SIG-M5 (cell line): Measurements from ENCODE around the gene GRPEL1.

ENCODE experiments used
- DNase-seq: peaks from one replicate; lab custom pipeline; 2025; lab: John Stamatoyannopoulos, UW

The GRPEL1 gene

DNA sequence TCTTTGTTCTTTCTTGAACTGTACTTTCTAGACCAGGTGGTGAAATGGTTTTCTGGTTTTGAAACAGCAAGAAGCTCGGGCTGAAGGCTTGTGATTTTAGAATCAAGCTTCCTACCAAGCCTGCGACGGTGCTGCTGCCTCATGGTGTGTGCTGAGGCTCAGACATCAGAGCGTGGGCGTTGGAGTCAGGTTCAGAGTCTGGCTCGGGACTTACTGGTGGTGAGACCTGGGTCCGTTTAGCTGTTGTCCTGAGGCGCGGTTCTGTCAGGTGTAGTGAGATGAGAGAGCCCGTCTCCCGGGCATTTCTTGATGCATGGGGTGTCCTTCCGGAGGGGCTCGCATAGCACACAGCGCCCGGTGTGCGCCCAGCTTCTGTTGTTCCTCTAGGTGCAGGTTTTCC lies 44.4 kb downstream of the GRPEL1 start:
- DNase-seq: no peak

DNA sequence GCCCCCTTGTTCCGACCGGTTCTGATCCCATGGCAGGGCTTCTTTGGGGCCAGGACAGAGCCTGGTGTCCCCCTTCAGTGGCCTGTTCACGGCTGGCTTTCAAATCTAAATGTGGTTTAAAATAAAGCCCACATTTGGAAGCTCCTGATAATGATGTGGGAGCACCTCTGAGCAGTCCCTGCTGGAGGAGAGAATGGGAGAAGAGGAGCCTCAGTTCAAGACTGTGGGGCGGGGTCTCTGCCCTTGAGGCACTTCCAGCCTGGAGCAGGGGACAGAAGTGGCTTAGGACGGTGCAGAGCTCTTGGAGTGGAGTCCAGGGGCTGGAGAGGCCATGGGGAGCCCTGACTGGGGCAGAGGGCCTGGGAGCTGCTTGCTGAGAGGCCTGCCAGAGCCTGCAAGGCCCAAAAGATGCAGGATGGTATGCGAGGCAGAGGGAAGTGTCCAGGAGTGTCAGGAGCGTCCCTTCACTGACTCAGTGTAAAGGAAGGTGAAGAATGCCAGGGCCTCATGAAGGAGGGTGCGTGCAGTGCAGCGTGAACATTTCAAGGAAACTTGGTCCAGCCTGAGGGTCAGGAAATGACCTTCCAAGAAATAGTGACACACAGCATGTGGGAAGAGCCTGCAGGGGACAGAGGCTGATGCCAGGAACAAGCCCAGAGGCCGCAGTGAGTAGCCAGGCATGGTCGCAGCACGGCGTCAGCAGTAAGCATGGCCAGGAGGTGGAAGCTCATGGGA lies 45.8 kb downstream of the GRPEL1 start:
- DNase-seq: no peak

DNA sequence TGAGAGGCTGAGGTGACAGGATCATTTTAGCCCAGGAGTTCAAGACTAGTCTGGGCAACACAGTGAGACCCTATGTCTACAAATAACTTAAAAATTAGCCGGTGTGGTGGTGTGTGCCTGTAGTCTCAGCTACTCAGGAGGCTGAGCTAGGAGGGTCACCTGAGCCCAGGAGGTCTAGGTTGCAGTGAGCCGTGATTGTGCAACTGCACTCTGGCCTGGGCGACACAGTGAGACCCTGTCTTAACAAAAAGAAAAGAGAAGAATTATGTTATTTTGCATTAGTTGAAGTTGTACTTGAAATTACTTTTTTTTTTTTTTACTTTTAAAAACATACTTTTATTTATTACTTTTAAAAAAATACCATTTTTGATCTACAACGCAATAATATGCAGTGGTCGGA lies 46.5 kb downstream of the GRPEL1 start:
- DNase-seq: no peak

DNA sequence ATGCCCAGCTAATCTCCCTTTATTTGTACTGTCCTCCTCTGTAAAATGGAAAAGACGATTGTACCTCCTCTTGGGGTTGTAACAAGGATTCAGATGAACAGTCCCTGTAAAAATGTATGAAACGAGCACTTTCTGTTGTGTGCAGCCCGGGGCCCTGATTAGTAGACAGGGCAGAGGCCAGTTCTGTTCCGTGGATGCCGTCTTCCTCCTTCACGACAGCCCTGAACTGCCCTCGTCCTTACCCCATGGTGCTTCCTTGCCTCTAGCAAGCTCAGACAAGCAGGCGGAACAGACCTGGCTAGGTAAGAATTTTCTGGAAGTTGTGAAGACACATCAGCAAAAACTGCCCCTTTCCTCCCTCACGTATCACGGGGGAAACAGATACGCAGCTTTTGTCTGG lies 47.0 kb downstream of the GRPEL1 start:
- no peak for DNase-seq

DNA sequence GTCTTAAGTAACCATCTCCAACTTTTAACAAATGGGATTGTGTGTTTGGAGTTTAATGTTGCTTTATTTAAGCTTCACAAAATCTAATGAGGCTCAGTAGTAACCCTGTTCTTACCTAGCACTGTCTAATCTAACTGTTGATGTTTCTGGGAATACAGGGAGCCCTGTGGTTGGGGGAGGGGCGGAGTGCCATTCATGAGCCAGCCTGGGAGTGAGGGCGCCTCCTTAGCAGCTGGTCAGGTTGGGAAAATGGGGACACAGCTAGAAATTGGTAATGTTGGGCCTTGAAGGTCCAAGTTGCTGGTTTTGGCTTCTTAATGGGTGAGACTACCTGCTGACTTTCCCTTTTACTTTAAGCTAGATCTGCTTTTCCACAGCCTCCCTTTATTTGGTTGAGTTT lies 47.6 kb downstream of the GRPEL1 start:
- DNase-seq: no peak

DNA sequence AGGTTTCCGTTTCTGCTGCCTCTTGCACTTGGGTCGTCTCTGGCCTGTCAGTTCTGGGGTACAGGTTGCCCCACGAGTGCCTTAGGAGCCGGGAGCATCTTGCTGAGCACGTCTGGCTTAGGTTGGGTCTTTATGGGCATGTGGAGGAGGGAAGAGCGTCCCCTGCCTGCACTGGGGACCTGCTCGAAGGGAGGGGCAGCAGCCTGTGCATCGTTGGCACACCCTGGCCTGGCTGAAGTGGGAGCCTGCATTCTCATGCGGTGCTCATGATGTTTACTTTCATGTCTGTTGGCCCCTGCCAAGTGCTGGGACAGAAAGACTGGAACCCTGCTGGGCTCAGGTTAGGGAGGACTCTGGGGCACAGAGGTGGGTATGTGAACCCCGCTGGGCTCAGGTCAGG lies 48.5 kb downstream of the GRPEL1 start:
- DNase-seq: no peak

DNA sequence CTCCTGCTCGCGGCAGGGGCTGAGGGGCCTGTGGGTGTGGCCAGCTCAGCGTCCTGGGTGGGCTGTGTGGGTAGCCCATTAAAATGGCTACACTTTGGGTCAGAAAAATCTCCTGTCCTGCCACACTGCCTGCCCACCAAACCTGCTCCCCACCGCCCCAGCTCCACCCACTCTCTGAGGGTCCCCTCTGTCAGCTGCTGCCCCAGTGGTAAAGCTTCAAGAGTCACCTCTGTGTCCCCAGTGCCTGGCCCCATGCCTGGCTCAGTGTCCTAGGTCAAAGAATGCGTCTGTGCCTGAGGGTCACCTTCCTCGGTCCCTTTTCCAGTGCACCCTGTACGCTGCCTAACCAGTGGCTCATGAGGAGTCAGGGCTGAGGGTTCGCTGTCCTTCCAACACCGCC lies 49.6 kb downstream of the GRPEL1 start:
- no peak for DNase-seq

DNA sequence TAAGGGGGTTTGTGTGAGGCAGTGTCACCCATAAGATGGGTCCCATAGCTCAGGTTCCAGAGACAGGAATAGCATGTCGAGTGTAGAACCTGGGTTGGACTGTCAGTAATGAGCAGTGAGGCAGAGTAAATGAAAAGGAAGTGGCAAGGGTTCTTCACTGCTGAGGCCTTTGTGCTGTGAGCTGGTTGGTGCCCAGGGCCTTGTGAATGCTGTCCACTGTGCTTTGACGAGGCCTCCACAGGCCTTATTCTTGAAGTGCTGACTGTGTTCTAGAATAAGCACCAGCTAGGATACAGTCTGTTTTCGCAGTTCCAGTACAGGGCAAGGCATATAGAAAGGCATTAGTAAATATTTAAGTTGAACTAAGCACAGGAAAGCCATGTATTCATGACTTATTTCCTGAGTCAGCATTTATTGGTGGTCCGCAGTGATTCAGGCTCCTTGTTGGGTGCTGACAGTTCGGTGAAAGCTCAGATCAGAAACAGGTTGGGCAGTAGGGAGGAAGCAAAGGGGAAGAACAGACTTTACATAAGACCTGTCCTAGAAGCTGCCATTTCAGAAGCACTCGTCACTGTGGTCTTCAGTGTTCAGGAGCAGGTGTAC lies 50.3 kb downstream of the GRPEL1 start:
- no peak for DNase-seq

DNA sequence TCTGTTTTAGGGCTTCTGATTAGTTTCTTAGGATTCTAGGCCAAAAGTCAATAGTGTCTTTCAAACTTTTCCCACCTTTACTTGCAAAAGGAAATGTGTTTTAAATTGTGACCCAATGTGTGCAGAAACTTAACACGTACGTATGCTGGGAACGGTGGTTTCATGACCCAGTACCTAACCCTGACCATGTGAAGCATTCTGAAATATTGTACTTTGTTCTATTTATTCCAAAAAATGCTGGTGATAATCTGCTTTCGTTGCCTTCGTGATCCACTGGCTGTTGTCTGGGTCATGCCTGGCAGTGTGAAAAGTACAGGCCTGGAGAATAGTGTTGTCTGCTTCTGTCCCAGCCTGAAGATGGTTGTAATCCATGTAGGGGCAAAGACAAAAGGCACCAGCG lies 51.4 kb downstream of the GRPEL1 start:
- no peak for DNase-seq

DNA sequence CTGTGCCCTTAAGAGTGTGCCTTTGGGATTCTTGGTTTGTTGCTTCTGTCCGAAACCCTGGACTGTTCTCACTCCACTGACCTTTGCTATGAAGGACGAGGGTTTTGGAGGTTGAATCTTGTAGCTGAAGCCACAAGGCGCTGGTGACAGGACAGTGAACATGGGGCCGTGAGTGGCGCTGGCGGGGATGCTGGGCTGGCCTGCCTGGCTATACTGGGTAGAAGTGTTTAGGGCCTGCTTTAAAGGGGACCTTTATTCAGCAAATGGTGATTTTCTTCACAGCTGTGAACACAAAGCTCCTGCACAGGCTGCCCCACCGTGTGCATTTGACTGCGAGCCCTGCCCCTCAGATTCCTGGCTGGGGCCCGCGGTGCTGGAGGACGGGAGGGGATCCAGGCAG lies 51.8 kb downstream of the GRPEL1 start:
- DNase-seq: no peak

DNA sequence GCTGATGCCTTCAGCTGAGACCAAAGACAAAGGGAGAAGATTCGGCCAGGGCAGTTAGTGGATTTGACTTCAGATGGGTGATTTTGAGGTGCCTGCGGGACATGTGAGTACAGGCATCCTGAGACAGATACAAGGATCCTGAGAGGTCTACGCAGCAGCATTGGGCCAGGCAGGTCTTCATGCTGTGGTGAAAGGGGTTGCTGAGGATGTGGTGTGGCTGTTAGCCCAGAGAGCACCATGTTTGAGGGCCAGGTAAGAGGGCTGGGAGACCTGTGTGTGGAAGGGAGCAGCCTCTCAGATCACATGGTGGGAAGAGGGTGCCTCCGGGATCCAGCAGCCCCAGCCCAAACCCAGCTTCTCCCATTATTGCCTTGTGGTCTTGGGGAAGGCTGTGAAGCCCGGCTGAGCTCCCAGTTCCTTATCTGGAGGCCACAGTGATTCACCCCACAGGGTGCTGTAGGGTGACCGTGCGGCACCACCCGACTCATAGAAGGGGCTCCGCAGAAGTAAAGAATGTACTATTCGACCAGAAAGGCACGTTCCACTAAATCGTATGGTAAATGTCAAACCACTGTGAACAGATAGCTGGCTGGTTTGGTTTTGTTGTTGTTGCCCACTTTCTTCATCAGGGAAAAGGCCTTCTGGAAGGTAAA lies 52.4 kb downstream of the GRPEL1 start:
- DNase-seq: no peak

DNA sequence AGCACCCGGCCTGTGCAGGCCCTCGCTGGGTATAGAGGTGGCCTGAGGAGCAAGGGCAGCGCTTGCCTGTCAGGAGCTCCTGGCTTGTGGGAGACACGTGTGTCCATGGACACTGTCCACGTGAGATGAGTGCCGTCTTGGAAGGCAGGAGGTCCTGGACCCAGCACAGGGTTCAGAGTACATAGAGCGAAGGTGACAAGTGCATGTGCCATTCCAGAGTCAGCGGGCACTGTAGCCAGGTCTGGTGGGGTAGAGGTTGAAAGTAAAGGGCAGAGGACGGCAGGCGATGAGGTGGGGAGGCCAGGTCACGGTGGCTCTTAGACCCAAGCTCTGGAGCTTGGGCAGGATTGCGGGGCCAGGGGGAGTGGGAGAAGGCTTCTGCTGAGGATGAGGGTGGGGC lies 53.0 kb downstream of the GRPEL1 start:
- no peak for DNase-seq

DNA sequence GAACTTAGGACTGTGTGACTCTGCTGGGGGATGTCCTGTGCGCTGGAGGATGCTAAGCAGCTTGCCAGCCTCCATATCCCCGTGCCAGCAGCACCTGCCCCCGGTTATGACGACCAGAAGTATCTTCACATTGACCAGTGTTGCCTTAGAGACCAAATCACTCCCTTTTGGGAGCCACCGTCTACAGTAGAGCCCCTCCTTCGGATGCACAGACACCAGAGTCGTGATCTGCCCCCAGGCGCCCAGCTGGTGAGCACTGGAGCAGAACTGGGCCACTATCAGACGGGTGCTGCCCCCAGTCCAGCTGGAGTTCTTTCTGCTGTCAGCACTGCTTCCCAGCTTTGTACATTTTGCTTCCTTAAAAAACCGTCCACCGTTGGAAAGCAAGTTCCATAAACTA lies 54.7 kb downstream of the GRPEL1 start:
- DNase-seq: no peak

DNA sequence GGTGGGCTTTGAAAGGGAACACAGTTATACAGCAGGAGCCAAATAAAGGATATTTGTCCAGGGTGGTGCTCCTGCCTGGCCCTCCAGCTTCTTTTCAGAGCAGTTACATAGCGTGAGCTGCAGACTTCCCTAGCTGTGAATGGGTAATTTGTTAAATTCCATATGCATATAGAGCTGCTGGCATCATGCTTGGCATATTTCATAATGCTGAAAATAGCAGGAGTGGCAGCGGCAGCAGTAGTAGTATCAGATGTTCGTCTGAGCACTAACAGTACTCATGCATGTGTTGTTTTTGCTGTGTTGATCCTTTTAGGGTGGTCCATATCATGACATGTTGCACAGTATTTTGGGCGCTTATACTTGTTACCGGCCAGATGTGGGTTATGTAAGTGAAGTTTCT lies 58.3 kb downstream of the GRPEL1 start:
- DNase-seq: no peak
